Glutamatergic neuron (in vitro differentiated cells): ENCODE data around the gene BANF1. TPM values are rescaled to one million over a fixed set of nuclear protein-coding genes. Genes with fewer than 3 reads are reported as not detected.

Source experiments
- DNase-seq: peaks from one replicate; pipeline ENCODE4 v3.0.0; 2022
- H3K27ac Mint-ChIP-seq: one replicate; pipeline ENCODE4 v1.8.0; 2020; ENCODE audit warnings: mild to moderate bottlenecking, mixed read lengths, inconsistent platforms; ENCODE audit not compliant: unreplicated experiment
- H3K27me3 Mint-ChIP-seq: one replicate; pipeline ENCODE4 v1.8.0; 2020; ENCODE audit warnings: mild to moderate bottlenecking, moderate library complexity, mixed read lengths, inconsistent platforms; ENCODE audit not compliant: unreplicated experiment
- H3K36me3 Mint-ChIP-seq: one replicate; pipeline ENCODE4 v1.8.0; 2020; ENCODE audit warnings: mild to moderate bottlenecking, mixed read lengths, inconsistent platforms; ENCODE audit not compliant: unreplicated experiment
- H3K4me1 Mint-ChIP-seq: one replicate; pipeline ENCODE4 v1.8.0; 2020; ENCODE audit warnings: mild to moderate bottlenecking, low read depth, mixed read lengths, inconsistent platforms; ENCODE audit not compliant: unreplicated experiment
- H3K4me3 Mint-ChIP-seq: one replicate; pipeline ENCODE4 v1.8.0; 2020; ENCODE audit warnings: mild to moderate bottlenecking, mixed read lengths, inconsistent platforms; ENCODE audit not compliant: unreplicated experiment
- H3K9me3 Mint-ChIP-seq: one replicate; pipeline ENCODE4 v1.8.0; 2020; ENCODE audit warnings: mild to moderate bottlenecking, moderate library complexity, mixed read lengths, inconsistent platforms; ENCODE audit not compliant: unreplicated experiment
- total RNA-seq: library from RNA; stranded (reverse); fragmentation: NEBNext Ultra II Directional; extraction: Animal tissue kit (Norgen Biotek cat#: 25700); gene quantifications from one replicate; pipeline ENCODE4 v1.2.1, GENCODE V29; 2021; ENCODE audit not compliant: unreplicated experiment
- TF ChIP-seq, protein P1 (sequence below): fragments of 200-600 bp; sonication (generic); IDR thresholded peaks from one replicate; pipeline ENCODE4 v1.5.0; 2021; ENCODE audit not compliant: partially characterized antibody, unreplicated experiment

Gene BANF1
- total RNA-seq, 1 donor from 2014 or later: 135 TPM

GRCh38 chr11:65972116-65972515, 30.2 kb upstream of the BANF1 start:
- Mint-ChIP-seq H3K4me1 (peaks cover 8% of the 10 kb centered on the region), H3K36me3 (peaks cover 4% of the 10 kb centered on the region), H3K9me3 (peaks cover 14% of the 10 kb centered on the region), H3K27me3 (peaks cover 9% of the 10 kb centered on the region), H3K4me3 (no peak overlapping the region), H3K27ac (no peak overlapping the region)
- TF ChIP-seq, protein P1, sequence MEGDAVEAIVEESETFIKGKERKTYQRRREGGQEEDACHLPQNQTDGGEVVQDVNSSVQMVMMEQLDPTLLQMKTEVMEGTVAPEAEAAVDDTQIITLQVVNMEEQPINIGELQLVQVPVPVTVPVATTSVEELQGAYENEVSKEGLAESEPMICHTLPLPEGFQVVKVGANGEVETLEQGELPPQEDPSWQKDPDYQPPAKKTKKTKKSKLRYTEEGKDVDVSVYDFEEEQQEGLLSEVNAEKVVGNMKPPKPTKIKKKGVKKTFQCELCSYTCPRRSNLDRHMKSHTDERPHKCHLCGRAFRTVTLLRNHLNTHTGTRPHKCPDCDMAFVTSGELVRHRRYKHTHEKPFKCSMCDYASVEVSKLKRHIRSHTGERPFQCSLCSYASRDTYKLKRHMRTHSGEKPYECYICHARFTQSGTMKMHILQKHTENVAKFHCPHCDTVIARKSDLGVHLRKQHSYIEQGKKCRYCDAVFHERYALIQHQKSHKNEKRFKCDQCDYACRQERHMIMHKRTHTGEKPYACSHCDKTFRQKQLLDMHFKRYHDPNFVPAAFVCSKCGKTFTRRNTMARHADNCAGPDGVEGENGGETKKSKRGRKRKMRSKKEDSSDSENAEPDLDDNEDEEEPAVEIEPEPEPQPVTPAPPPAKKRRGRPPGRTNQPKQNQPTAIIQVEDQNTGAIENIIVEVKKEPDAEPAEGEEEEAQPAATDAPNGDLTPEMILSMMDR: no peak
- DNase-seq: no peak

DNA sequence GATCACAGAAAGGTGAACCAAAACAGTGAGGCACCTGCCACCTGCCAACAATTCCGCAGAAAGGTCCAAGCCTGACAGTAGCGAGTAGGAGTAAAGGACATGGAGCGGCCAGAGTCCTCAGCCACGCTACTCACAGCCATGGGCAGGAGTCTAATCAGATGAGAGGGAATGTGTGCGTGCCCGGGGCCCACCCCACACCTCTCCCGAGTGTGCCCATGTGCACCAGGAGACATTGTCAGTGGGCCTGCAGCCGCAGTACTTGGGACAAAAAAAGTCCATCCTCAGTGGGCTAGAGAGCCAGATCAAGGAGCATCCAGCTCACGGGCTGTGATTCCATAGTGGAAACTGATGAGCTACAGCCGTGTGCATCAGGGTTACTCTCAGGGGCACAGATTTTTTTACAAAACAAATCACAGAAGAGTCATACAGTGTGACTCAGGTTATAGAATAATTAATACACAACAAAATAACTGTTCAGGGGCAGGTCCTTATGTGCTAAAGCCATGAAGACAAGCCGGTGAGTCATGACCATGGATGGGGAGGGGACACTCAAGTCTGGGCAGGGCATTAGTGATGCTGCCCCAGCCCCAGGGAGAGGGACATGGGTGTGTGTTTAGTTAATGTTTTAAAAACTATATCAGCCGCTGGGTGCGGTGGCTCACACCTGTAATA, 28.7 kb upstream of the BANF1 start:
- Mint-ChIP-seq H3K9me3 (peaks cover 8% of the 10 kb centered on the region), H3K27ac (no peak overlapping the region), H3K4me1 (peaks cover 8% of the 10 kb centered on the region), H3K27me3 (peaks cover 7% of the 10 kb centered on the region), H3K4me3 (no peak overlapping the region), H3K36me3 (no peaks in the 10 kb centered on the region)
- DNase-seq: no peak
- TF ChIP-seq, protein P1: no peak

GRCh38 chr11:65975771-65976170, 26.5 kb upstream of the BANF1 start:
- DNase-seq: no peak
- Mint-ChIP-seq H3K4me1 (peaks cover 6% of the 10 kb centered on the region), H3K4me3 (peak overlapping the region; percentile 12), H3K36me3 (no peaks in the 10 kb centered on the region), H3K27me3 (peaks cover 2% of the 10 kb centered on the region), H3K27ac (peak overlapping the region; percentile 86), H3K9me3 (peaks cover 3% of the 10 kb centered on the region)
- TF ChIP-seq, protein P1: no peak

DNA sequence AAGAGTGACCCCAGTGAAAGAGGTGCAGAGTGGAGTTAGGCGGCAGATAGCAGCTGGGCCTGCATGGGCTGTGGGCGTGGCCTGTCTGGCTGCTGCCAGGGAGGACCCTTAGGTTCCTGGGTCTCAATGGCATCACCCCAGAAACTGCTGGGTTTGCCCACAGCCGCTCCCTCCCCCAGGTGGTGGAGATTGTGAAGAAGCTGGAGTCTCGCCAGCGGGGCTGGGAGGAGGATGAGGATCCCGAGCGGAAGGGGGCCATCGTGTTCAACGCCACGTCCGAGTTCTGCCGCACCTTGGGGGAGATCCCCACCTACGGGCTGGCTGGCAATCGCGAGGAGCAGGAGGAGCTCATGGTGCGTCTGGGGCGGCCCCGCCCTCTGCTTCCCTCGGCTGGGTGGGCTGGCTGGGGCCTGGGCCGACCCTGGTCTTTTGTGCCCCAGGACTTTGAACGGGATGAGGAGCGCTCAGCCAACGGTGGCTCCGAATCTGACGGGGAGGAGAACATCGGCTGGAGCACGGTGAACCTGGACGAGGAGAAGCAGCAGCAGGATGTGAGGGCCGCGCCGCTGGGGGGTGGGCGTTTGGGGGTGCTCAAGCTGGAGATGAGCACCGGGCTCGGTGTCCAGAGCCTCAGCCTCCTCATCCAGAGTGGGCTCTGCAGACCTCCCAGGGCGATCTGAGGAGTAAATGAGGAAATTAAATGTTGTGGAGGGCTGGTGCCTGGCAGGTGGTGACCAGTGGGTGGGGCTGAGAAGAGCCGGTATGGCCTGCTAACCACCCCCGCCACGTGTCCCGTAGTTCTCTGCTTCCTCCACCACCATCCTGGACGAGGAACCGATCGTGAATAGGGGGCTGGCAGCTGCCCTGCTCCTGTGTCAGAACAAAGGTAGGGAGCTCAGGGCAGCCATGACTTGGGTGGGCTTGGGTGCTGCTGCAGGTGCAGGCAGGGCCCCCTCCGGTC, 25.8 kb upstream of the BANF1 start:
- Mint-ChIP-seq H3K4me1 (peaks cover 6% of the 10 kb centered on the region), H3K27ac (peak overlapping the region; percentile 86), H3K27me3 (peaks cover 2% of the 10 kb centered on the region), H3K4me3 (peak overlapping the region; percentile 12), H3K9me3 (peaks cover 3% of the 10 kb centered on the region), H3K36me3 (no peaks in the 10 kb centered on the region)
- TF ChIP-seq, protein P1: no peak
- DNase-seq: no peak
